Spleen (tissue), 7 donors: ENCODE data around the gene KIZ.

Source experiments
- POLR2A ChIP-seq, 3 donors: fragments of 450-650 bp; IDR thresholded peaks; one replicate each; pipeline ENCODE4 v1.5.1; 2017; ENCODE audit warnings: antibody characterized with exemption in 3 of 3, mild to moderate bottlenecking in 1 of 3
- POLR2AphosphoS5 ChIP-seq, 3 donors: sonication (generic); formaldehyde crosslinking; IDR thresholded peaks; one replicate each; pipeline ENCODE4 v1.5.1; 2017; ENCODE audit warnings: antibody characterized with exemption in 3 of 3
- TF ChIP-seq, protein P1 (sequence below), 11 experiments: fragments of 200-600 bp in 7 of 11; fragments of 450-650 bp in 4 of 11; sonication (generic) in 4 of 11; IDR thresholded peaks in 8 of 11; conservative IDR thresholded peaks in 3 of 11; 1 replicate in 7 of 11; 2 replicates in 4 of 11; pipeline versions ENCODE4 v1.4.0 to v1.8.0; 2016 to 2021; ENCODE audit warnings: antibody characterized with exemption in 11 of 11, inconsistent platforms in 4 of 11, mild to moderate bottlenecking in 1 of 11
- donor health status: DM: no; HTN: no; CAD: no; lungs with moderate emphysema.
- donor health status: DM: no; HTN: no; CAD: no.
- donor health status: DM: no; HTN: no; CAD: no.

DNA sequence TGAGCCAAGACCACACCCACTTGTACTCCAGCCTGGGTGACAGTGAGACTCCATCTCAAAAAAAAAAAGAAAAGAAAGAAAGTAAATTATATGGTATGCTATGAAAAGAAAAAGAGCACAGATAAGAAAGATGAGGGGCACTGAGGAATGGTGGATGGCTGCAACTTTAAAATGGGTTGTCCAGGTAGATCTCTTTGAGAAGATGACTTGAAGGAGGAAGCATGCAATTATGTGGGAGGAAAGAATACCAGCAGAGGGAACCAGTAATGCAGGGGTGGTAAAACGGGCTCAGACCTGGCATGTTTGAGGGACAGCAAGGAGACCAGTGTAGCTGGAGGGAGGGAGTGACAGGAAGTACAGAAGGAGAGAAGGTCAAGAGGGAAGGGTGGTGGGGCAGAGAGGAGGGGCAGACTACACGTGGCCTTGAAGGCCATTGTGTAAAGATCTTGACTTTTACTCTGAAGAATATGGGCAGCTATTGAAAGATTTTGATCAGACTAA lies 42.0 kb upstream of the KIZ start:
- TF ChIP-seq POLR2A (IDR thresholded peaks at IDR 0.05) (no peak), POLR2AphosphoS5 (IDR thresholded peaks at IDR 0.05) (no peak)
- TF ChIP-seq, protein P1, sequence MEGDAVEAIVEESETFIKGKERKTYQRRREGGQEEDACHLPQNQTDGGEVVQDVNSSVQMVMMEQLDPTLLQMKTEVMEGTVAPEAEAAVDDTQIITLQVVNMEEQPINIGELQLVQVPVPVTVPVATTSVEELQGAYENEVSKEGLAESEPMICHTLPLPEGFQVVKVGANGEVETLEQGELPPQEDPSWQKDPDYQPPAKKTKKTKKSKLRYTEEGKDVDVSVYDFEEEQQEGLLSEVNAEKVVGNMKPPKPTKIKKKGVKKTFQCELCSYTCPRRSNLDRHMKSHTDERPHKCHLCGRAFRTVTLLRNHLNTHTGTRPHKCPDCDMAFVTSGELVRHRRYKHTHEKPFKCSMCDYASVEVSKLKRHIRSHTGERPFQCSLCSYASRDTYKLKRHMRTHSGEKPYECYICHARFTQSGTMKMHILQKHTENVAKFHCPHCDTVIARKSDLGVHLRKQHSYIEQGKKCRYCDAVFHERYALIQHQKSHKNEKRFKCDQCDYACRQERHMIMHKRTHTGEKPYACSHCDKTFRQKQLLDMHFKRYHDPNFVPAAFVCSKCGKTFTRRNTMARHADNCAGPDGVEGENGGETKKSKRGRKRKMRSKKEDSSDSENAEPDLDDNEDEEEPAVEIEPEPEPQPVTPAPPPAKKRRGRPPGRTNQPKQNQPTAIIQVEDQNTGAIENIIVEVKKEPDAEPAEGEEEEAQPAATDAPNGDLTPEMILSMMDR (IDR thresholded peaks at IDR 0.05 in 8 of 11, conservative IDR thresholded peaks at IDR 0.05 in 3 of 11) = no peak
